Caco-2 (cell line): ENCODE data around the gene NKAIN2. TPM values are rescaled to one million over a fixed set of nuclear protein-coding genes. Genes with fewer than 3 reads are reported as not detected.
"Not testable (repeated sequence)": the region's sequence is repeated elsewhere in the genome, so short reads cannot be mapped to it uniquely, and the experiment has no call there.

ENCODE experiments used
- BruUV-seq: library from RNA; stranded (reverse); fragments of 400-500 nt; replicated peaks from 2 replicates; lab custom pipeline; 2021; lab: Mats Ljungman, UMichigan
- CTCF ChIA-PET: fragments of 300-600 bp; sonication (Branson Sonifier 250); formaldehyde crosslinking; loops from one replicate; lab custom pipeline; 2022; ENCODE audit warnings: antibody characterized with exemption; lab: Charles Lee
- POLR2A ChIA-PET: fragments of 300-600 bp; sonication (Branson Sonifier 250); formaldehyde crosslinking; loops from one replicate; lab custom pipeline; 2022; ENCODE audit warnings: antibody characterized with exemption; lab: Charles Lee
- DNase-seq, 2 experiments: peaks; one replicate each; pipeline versions ENCODE4 v3.0.0 to v3.0.0-alpha.2; 2020 to 2022
- H3K27me3 ChIP-seq: replicated peaks from 2 replicates; pipeline ENCODE4 v1.6.0; 2011; ENCODE audit warnings: low read length; ENCODE audit not compliant: control insufficient read depth, insufficient read depth
- H3K36me3 ChIP-seq: 2 replicates; pipeline ENCODE4 v1.5.1; 2011; ENCODE audit warnings: low read length; ENCODE audit not compliant: control insufficient read depth, insufficient read depth
- H3K4me1 ChIP-seq: fragments of 250-450 bp; sonication (Bioruptor Pico); 2 replicates; pipeline ENCODE4 v1.5.1; 2020; ENCODE audit warnings: mild to moderate bottlenecking
- H3K4me3 ChIP-seq: 2 replicates; pipeline ENCODE4 v1.5.1; 2011; ENCODE audit warnings: low read depth, mild to moderate bottlenecking, control low read depth, low read length
- H3K9me3 ChIP-seq: fragments of 250-450 bp; sonication (Bioruptor Pico); 2 replicates; pipeline ENCODE4 v1.5.1; 2020; ENCODE audit warnings: mild to moderate bottlenecking, moderate library complexity
- H3K27ac Mint-ChIP-seq: one replicate; pipeline ENCODE4 v1.8.0; 2022; ENCODE audit warnings: mixed read lengths; ENCODE audit not compliant: unreplicated experiment
- H3K27me3 Mint-ChIP-seq: one replicate; pipeline ENCODE4 v1.8.0; 2022; ENCODE audit warnings: mixed read lengths; ENCODE audit not compliant: insufficient read depth, unreplicated experiment
- H3K36me3 Mint-ChIP-seq: one replicate; pipeline ENCODE4 v1.8.0; 2022; ENCODE audit warnings: mild to moderate bottlenecking, mixed read lengths; ENCODE audit not compliant: insufficient read depth, unreplicated experiment
- H3K4me1 Mint-ChIP-seq: one replicate; pipeline ENCODE4 v1.8.0; 2022; ENCODE audit warnings: low read depth, mixed read lengths; ENCODE audit not compliant: unreplicated experiment
- H3K4me3 Mint-ChIP-seq: one replicate; pipeline ENCODE4 v1.8.0; 2022; ENCODE audit warnings: mild to moderate bottlenecking, moderate library complexity, mixed read lengths; ENCODE audit not compliant: unreplicated experiment
- H3K9me3 Mint-ChIP-seq: one replicate; pipeline ENCODE4 v1.8.0; 2022; ENCODE audit warnings: mixed read lengths; ENCODE audit not compliant: unreplicated experiment
- CTCF ChIP-seq, 2 experiments: fragments of 200-600 bp in 1 of 2; IDR thresholded peaks; 1 replicate in 1 of 2; 2 replicates in 1 of 2; pipeline versions ENCODE4 v1.5.1 to v1.8.0; 2011 to 2022; ENCODE audit warnings: antibody characterized with exemption in 1 of 2, control low read depth in 1 of 2, inconsistent platforms in 1 of 2, low read depth in 1 of 2, low read length in 1 of 2, mild to moderate bottlenecking in 1 of 2, moderate library complexity in 1 of 2; ENCODE audit not compliant: insufficient read depth in 1 of 2, severe bottlenecking in 1 of 2, unreplicated experiment in 1 of 2
- intact Hi-C: fragments of 100-400 bp; cut with micrococcal nuclease; formaldehyde crosslinking; loops from one replicate; pipeline ENCODE4 v1.10.0; 2022; ENCODE audit not compliant: unreplicated experiment
- total RNA-seq: library from RNA; stranded (reverse); gene quantifications from 2 replicates; pipeline ENCODE4 v1.2.3, GENCODE V29; 2022

The NKAIN2 gene
- total RNA-seq, 1 experiment from 2014 or later, result not detected

- no peak overlapping the region for H3K4me3 Mint-ChIP-seq
- no peaks in the 10 kb centered on the region for H3K36me3 Mint-ChIP-seq
- no TSS peak for BruUV-seq
- no peak for DNase-seq
- Histone ChIP-seq H3K9me3 (no peaks in the 10 kb centered on the region), H3K27me3 (no peaks in the 10 kb centered on the region), H3K4me1 (no peaks in the 10 kb centered on the region), H3K36me3 (no peaks in the 10 kb centered on the region), H3K4me3 (no peak overlapping the region)
- intact Hi-C loops, result no loop called here
- TF ChIP-seq CTCF (IDR thresholded peaks at IDR 0.05; ENCODE audit: insufficient read depth in 1 of 2, low read depth in 1 of 2, low read length in 1 of 2, severe bottlenecking in 1 of 2, unreplicated experiment in 1 of 2), result no peak
- POLR2A ChIA-PET, result no interaction called here
- no peak overlapping the region for H3K27ac Mint-ChIP-seq
- H3K27me3 Mint-ChIP-seq, result peaks cover 2% of the 10 kb centered on the region
- CTCF ChIA-PET, result no interaction called here
- no peaks in the 10 kb centered on the region for H3K9me3 Mint-ChIP-seq
- H3K4me1 Mint-ChIP-seq, result no peaks in the 10 kb centered on the region
Observed at GRCh38 chr6:124237911-124238310, 434.2 kb downstream of the NKAIN2 start.

- DNase-seq, H3K4me1 ChIP-seq, H3K4me1 Mint-ChIP-seq, H3K27me3 Mint-ChIP-seq, H3K27me3 ChIP-seq, H3K4me3 Mint-ChIP-seq, H3K36me3 Mint-ChIP-seq, H3K27ac Mint-ChIP-seq, intact Hi-C loops, H3K9me3 Mint-ChIP-seq, CTCF ChIA-PET, H3K36me3 ChIP-seq, POLR2A ChIA-PET, H3K4me3 ChIP-seq, BruUV-seq, H3K9me3 ChIP-seq: not testable (repeated sequence)
Observed at GRCh38 chr6:124238408-124238807, 434.7 kb downstream of the NKAIN2 start.

GRCh38 chr6:124254941-124255685, 451.4 kb downstream of the NKAIN2 start:
- no peaks in the 10 kb centered on the region for H3K36me3 ChIP-seq
- intact Hi-C loops, result no loop called here
- CTCF ChIA-PET, result no interaction called here
- H3K4me3 ChIP-seq, result no peak overlapping the region
- no TSS peak for BruUV-seq
- no peaks in the 10 kb centered on the region for H3K9me3 ChIP-seq
- TF ChIP-seq CTCF (IDR thresholded peaks at IDR 0.05; ENCODE audit: insufficient read depth in 1 of 2, low read depth in 1 of 2, low read length in 1 of 2, severe bottlenecking in 1 of 2, unreplicated experiment in 1 of 2), result no peak
- Mint-ChIP-seq H3K27me3 (no peaks in the 10 kb centered on the region), H3K27ac (no peak overlapping the region), H3K4me1 (no peaks in the 10 kb centered on the region), H3K4me3 (no peak overlapping the region), H3K36me3 (no peaks in the 10 kb centered on the region), H3K9me3 (no peaks in the 10 kb centered on the region)
- no peaks in the 10 kb centered on the region for H3K4me1 ChIP-seq
- no peak for DNase-seq
- no peaks in the 10 kb centered on the region for H3K27me3 ChIP-seq
- POLR2A ChIA-PET, result no interaction called here
